Sigmoid colon (tissue), 7 donors: ENCODE measurements around the gene ATXN1L. TPM values are rescaled to one million over a fixed set of nuclear protein-coding genes. Genes with fewer than 3 reads are reported as not detected.

Source experiments
- DNase-seq: peaks from one replicate; pipeline ENCODE4 v3.0.0-alpha.2; 2019
- H3K27ac ChIP-seq, 4 donors: fragments of 200-600 bp; sonication (generic); one replicate each; pipeline ENCODE4 v1.5.1; 2016 to 2019; ENCODE audit warnings: mild to moderate bottlenecking in 1 of 4
- H3K27me3 ChIP-seq, 3 donors: fragments of 200-600 bp; sonication (generic); one replicate each; pipeline ENCODE4 v1.5.1; 2019; ENCODE audit warnings: mild to moderate bottlenecking in 1 of 3
- H3K36me3 ChIP-seq, 4 donors: fragments of 200-600 bp; sonication (generic); one replicate each; pipeline ENCODE4 v1.5.1; 2016 to 2019
- H3K4me1 ChIP-seq, 4 donors: fragments of 200-600 bp; sonication (generic); one replicate each; pipeline ENCODE4 v1.5.1; 2017 to 2019
- H3K4me3 ChIP-seq, 4 donors: fragments of 200-600 bp; sonication (generic); one replicate each; pipeline ENCODE4 v1.5.1; 2017 to 2019; ENCODE audit warnings: mild to moderate bottlenecking in 2 of 4, moderate library complexity in 1 of 4
- H3K9me3 ChIP-seq, 4 donors: fragments of 200-600 bp in 3 of 4; sonication (generic) in 3 of 4; one replicate each; pipeline versions ENCODE4 v1.5.1 to v1.6.1; 2013 to 2019
- EP300 ChIP-seq, 4 donors: sonication (generic); formaldehyde crosslinking; IDR thresholded peaks; one replicate each; pipeline ENCODE4 v1.6.1; 2017; ENCODE audit warnings: antibody characterized with exemption in 4 of 4
- POLR2A ChIP-seq, 2 donors: fragments of 450-650 bp; IDR thresholded peaks; one replicate each; pipeline ENCODE4 v1.6.1; 2016; ENCODE audit warnings: antibody characterized with exemption in 2 of 2, mild to moderate bottlenecking in 2 of 2, moderate library complexity in 2 of 2
- POLR2AphosphoS5 ChIP-seq, 4 donors: sonication (generic); formaldehyde crosslinking; IDR thresholded peaks; one replicate each; pipeline ENCODE4 v1.6.1; 2017; ENCODE audit warnings: antibody characterized with exemption in 4 of 4
- WGBS, 2 donors: extraction: QIAGEN DNeasy Blood & Tissue Kit; methylation state at CpG; one replicate each; pipeline ENCODE4 v1.1.7; 2013; 5-methylcytosine and 5-hydroxymethylcytosine counted together
- intact Hi-C: fragments of 100-400 bp; cut with DNase I; formaldehyde crosslinking; loops from one replicate; pipeline ENCODE4 v1.15.1; 2023
- polyA plus RNA-seq, 3 donors: library from polyadenylated mRNA; stranded (reverse); fragments of 200-250 nt; gene quantifications; one replicate each; pipeline ENCODE4 v1.2.3, GENCODE V29; 2013
- total RNA-seq, 4 donors: library from RNA; depleted of rRNA; stranded (reverse); fragments of >200 nt; gene quantifications; one replicate each; pipeline ENCODE4 v1.1.0, GENCODE V29; 2016
- TF ChIP-seq, protein P1 (sequence below), 4 experiments: fragments of 450-650 bp in 3 of 4; fragments of 200-600 bp in 1 of 4; IDR thresholded peaks; one replicate each; pipeline ENCODE4 v1.5.1; 2016 to 2019; ENCODE audit warnings: antibody characterized with exemption in 4 of 4, mild to moderate bottlenecking in 3 of 4, moderate library complexity in 2 of 4
- donor health status: healthy with polysubstance abuse.
- donor health status: Bipolar disorder and iron deficiency.
- donor health status: healthy.

Gene ATXN1L
- total and polyA plus RNA-seq, 7 donors = 6.6 to 25.0 (median 22.8) TPM

DNA sequence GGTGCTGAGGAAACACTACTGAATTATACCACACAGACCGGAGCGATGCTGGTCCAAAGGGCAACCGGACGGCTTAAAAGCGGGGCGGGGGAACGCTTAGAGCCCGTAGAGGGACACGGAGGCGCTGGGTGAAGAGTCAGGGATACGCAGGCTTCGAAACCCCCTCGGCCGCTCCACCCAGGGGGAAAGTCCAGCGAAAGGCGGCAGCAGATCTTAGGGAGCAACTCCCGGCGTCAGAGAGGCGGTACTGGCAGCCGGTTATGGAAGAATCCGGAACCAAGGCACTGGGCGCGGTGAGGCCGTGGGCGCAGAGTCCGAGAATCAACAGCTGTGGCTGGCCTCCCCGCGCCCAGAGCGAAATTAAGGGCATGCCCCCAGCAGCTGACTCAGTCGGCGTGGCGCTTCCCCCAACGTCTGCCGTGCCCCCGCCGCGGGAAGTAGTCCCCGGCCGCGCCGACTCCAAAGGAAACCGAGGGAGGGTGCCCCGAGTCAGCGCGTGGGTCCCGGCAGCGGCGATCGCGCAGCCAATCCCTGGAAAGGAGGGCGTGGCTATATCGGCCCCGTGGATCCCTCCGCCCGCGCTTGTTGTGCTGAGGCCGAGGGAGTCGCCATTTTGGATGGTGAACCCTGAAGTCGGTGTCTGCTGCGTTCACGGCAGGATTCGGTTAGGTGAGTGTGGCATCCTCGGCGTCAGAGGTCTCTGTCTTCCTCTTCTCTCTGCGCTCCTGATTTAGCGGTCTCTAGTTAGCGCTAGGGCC is 49.3 kb downstream of the ATXN1L start, which contains the start of gene IST1:
IST1 (plus strand) TSS at position 611 of the 758 bp plus-strand sequence. CDS start 20,110 bp downstream, outside the sequence.
- H3K27ac ChIP-seq = peak within 1 kb of the TSS; percentile 91 to 99 (median 96)
- no peaks in the 10 kb centered on the region for H3K9me3 ChIP-seq
- 0% methylated on average over 67 of the region's 67 CpGs for WGBS, 2 donors
- peak; percentile 99 for DNase-seq
- TF ChIP-seq EP300 (IDR thresholded peaks at IDR 0.05) (peak in 1 of 4 donors; percentile 52), POLR2A (IDR thresholded peaks at IDR 0.05) (peak; percentile 88 to 89), POLR2AphosphoS5 (IDR thresholded peaks at IDR 0.05) (peak; percentile 84 to 97 (median 95))
- TF ChIP-seq, protein P1, sequence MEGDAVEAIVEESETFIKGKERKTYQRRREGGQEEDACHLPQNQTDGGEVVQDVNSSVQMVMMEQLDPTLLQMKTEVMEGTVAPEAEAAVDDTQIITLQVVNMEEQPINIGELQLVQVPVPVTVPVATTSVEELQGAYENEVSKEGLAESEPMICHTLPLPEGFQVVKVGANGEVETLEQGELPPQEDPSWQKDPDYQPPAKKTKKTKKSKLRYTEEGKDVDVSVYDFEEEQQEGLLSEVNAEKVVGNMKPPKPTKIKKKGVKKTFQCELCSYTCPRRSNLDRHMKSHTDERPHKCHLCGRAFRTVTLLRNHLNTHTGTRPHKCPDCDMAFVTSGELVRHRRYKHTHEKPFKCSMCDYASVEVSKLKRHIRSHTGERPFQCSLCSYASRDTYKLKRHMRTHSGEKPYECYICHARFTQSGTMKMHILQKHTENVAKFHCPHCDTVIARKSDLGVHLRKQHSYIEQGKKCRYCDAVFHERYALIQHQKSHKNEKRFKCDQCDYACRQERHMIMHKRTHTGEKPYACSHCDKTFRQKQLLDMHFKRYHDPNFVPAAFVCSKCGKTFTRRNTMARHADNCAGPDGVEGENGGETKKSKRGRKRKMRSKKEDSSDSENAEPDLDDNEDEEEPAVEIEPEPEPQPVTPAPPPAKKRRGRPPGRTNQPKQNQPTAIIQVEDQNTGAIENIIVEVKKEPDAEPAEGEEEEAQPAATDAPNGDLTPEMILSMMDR (IDR thresholded peaks at IDR 0.05) = no peak
- no peaks in the 10 kb centered on the region for H3K27me3 ChIP-seq
- intact Hi-C loops = loop anchor here (2.0 to 5.0 kb wide), 5 partner anchors 32 to 197 kb away; partner anchors contain the start of genes AP1G1, DHODH, DHX38 and TXNL4B
- no peaks in the 10 kb centered on the region for H3K36me3 ChIP-seq
- peak within 1 kb of the TSS; percentile 79 to 95 (median 90) for H3K4me3 ChIP-seq
- H3K4me1 ChIP-seq = peaks cover 0 to 47% (median 42%) of the 10 kb centered on the region in 4 donors

DNA sequence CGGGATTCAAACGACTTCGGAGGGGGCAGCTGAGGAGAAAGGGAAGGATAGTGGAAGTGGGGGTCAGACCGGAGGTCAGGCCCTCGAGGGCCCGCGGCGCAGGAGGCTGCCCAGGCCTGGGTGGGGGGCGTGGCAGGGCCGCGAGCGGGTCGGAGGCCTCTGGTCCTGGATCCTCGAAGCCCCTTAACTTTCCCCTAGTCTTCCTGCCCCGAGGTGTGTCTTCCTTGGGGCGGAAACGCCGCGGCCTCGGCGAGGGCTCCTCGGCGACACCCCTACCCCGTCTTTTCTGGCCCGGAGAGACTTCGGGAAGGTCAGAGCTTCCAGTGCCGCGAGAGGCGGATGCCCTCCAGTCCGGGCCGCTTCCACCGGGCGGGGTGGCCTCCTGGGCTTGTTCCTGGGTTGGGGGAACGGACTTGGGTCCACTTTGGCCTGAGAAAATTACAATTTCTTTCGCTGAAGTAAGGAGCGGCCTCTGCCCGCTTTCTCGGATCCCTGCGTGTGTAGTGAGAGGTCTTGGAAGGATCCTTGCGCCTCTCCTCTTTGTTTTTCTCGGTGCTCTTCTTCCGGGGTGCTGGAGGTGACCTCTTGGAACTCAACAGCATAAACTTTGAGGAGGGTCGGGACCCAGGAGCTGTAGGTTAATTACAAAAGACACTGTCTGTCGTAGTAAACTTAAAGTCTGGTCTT is 50.0 kb downstream of the ATXN1L start:
- Histone ChIP-seq H3K4me3 (peak overlapping the region; percentile 79 to 95 (median 90)), H3K27ac (peak overlapping the region; percentile 91 to 99 (median 96)), H3K36me3 (no peaks in the 10 kb centered on the region), H3K4me1 (peaks cover 0 to 55% (median 49%) of the 10 kb centered on the region in 4 donors), H3K9me3 (no peaks in the 10 kb centered on the region), H3K27me3 (no peaks in the 10 kb centered on the region)
- TF ChIP-seq, protein P1 (IDR thresholded peaks at IDR 0.05) = no peak
- TF ChIP-seq POLR2A (IDR thresholded peaks at IDR 0.05) (no peak), EP300 (IDR thresholded peaks at IDR 0.05) (no peak), POLR2AphosphoS5 (IDR thresholded peaks at IDR 0.05) (peak in 2 of 4 donors; percentile 34 to 47)
- DNase-seq = peak; percentile 68
- WGBS, 2 donors = 0% methylated on average over 44 of the region's 44 CpGs
- intact Hi-C loops = loop anchor here (2.0 to 5.0 kb wide), 5 partner anchors 31 to 196 kb away; partner anchors contain the start of genes AP1G1, DHODH, DHX38 and TXNL4B

DNA sequence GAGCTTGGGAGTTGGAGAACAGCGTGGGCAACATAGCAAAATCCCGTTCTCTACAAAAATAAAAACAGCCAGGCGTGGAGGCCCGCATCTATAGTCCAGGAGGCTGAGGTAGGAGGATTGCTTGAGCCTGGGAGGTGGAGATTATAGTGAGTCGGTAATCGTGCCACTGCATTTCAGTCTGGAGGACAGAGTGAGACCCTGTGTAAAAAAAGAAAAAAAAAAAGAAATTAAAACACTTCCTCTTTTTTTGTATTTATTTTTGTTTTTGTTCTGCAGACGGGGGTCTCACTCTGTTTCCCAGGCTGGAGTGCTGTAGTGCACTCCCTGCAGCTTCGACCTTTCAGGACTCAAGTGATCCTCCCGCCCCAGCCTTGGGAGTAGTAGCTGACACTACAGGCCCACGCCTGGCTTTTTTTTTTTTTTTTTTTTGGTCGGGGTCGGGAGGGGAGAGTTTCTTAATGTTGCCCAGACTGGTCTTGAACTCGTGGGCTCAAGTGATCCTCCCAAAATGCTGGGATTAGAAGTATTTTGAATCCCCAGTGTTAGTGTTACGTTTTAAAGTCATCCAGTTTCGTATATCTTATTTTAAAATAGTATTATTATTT is 51.1 kb downstream of the ATXN1L start:
- H3K9me3 ChIP-seq = no peaks in the 10 kb centered on the region
- WGBS, 2 donors = 37 to 46% methylated on average over 15 of the region's 15 CpGs
- no peaks in the 10 kb centered on the region for H3K27me3 ChIP-seq
- H3K4me1 ChIP-seq = peaks cover 0 to 64% (median 56%) of the 10 kb centered on the region in 4 donors
- H3K36me3 ChIP-seq = no peaks in the 10 kb centered on the region
- DNase-seq = no peak
- peak overlapping the region; percentile 91 to 99 (median 96) for H3K27ac ChIP-seq
- no peak for TF ChIP-seq EP300 (IDR thresholded peaks at IDR 0.05)
- TF ChIP-seq POLR2A (IDR thresholded peaks at IDR 0.05) = no peak
- TF ChIP-seq, protein P1 (IDR thresholded peaks at IDR 0.05) = no peak
- no peak for TF ChIP-seq POLR2AphosphoS5 (IDR thresholded peaks at IDR 0.05)
- H3K4me3 ChIP-seq = peak overlapping the region; percentile 79 to 95 (median 90)
- intact Hi-C loops = loop anchor here (5.0 kb wide), 3 partner anchors 65 to 195 kb away; partner anchors contain the start of genes DHODH, DHX38 and TXNL4B

DNA sequence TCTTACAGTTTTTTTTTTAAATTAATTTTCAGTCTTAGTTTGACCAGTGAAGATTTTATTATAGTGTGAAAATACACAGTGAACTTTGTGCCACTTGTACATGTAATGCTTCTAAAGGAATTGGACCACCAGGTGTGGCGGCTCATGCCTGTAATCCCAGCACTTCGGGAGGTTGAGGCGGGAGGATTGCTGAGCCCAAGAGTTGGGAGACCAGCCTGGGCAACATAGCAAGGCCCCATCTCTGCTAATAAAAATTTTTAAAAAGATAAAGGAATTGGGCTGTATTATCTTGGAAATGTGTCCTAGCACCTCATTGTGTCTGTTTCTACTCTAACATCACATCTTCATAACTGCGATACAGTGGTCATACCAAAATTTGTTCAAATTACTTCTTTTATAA is 53.4 kb downstream of the ATXN1L start:
- peak overlapping the region in 2 of 4 donors; percentile 20 to 44 for H3K27ac ChIP-seq
- H3K4me1 ChIP-seq = peaks cover 0 to 77% (median 61%) of the 10 kb centered on the region in 4 donors
- H3K4me3 ChIP-seq = no peak overlapping the region
- TF ChIP-seq EP300 (IDR thresholded peaks at IDR 0.05) (no peak), POLR2A (IDR thresholded peaks at IDR 0.05) (no peak), POLR2AphosphoS5 (IDR thresholded peaks at IDR 0.05) (no peak)
- TF ChIP-seq, protein P1 (IDR thresholded peaks at IDR 0.05) = no peak
- WGBS, 2 donors = 94 to 96% methylated on average over 4 of the region's 4 CpGs
- no peaks in the 10 kb centered on the region for H3K27me3 ChIP-seq
- H3K9me3 ChIP-seq = no peaks in the 10 kb centered on the region
- no peak for DNase-seq
- intact Hi-C loops = loop anchor here (5.0 kb wide), 3 partner anchors 63 to 193 kb away; partner anchors contain the start of genes DHODH, DHX38 and TXNL4B
- H3K36me3 ChIP-seq = no peaks in the 10 kb centered on the region
